ENCODE measurements around the gene AREL1.

DNA sequence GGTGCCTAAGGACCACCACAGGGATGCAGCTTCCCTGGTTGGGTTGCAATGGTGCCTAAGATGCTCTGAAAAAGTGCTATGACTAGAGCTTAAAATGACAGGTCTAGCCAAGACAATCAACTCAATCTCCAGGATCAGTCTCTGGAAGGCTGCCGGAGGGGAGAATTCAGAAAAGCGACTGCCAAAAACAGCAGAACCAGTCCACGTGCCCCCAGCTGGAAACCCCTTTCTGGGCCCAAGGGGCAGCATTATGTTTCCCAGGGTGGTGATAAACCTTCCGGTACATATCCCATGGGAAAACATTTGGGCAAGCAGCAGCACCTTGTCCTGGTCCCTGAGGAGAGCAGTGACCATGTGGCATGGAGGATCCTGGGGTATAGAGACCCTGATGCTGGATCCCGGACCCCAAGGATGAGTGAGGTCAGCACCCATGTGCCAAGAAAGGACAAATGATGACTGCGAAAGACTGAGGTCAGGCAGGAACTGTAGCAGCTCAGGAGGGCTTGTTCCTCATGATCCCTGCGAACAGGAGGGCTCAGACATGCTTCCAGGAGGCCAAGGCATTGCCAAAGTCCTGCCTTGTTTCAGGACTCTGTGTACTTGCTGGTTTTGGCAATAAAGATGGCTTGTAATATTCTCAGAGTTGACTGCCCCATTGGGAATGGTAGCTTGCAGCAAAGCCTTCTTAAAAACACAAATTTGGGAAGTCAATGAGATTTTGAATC, 51.0 kb downstream of the AREL1 start:
- TF ChIP-seq, protein P1, sequence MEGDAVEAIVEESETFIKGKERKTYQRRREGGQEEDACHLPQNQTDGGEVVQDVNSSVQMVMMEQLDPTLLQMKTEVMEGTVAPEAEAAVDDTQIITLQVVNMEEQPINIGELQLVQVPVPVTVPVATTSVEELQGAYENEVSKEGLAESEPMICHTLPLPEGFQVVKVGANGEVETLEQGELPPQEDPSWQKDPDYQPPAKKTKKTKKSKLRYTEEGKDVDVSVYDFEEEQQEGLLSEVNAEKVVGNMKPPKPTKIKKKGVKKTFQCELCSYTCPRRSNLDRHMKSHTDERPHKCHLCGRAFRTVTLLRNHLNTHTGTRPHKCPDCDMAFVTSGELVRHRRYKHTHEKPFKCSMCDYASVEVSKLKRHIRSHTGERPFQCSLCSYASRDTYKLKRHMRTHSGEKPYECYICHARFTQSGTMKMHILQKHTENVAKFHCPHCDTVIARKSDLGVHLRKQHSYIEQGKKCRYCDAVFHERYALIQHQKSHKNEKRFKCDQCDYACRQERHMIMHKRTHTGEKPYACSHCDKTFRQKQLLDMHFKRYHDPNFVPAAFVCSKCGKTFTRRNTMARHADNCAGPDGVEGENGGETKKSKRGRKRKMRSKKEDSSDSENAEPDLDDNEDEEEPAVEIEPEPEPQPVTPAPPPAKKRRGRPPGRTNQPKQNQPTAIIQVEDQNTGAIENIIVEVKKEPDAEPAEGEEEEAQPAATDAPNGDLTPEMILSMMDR (IDR thresholded peaks at IDR 0.05; ENCODE audit: low read depth, low read length, poor library complexity, severe bottlenecking), result no peak
- no peak for TF ChIP-seq EZH2phosphoT487 (IDR thresholded peaks at IDR 0.05; ENCODE audit: borderline replicate concordance, low read length)
